LoVo (cell line): Measurements from ENCODE around the gene NKAIN2.
"Not testable (repeated sequence)": the region's sequence is repeated elsewhere in the genome, so short reads cannot be mapped to it uniquely, and the experiment has no call there.

ENCODE experiments used
- DNase-seq: peaks from one replicate; pipeline ENCODE4 v3.0.0-alpha.2; 2016; ENCODE audit warnings: low spot score

Gene NKAIN2

DNA sequence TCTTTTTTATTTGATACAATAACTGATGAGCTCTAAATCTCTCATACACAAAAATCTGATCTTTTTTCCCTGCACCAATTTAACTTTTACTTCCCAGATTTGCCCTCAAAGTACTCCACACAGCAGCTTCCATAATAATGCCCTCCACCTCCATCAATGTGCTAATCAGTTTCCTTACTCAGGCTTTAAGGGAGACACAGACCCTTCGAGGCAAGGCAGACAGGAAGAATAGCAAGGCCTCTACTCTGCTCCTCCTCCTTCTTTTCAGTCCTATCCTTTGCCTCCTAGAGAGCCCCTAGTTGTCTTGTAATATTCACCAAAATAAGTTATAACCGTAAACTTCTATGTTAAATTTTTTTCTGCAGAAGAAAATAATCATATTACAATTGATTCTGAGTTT is 713.7 kb downstream of the NKAIN2 start:
- DNase-seq = no peak

DNA sequence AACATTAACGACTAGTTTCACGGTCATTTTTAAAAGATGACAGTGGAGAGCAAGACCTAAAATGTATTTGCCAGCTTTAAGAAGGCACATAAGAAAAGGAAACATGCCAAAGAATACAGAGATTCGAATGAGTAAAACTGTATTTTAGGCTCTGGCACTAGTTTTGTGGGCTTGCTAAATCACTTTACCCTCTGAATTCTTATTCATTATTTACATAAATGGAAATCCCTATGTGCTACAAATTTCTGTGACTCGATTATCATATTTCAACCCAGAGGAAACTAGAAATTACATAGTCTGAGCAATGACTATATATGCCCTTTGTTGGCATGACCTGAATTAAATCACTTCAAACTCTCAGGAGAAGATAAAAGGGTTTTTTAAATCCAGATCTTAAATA is 716.8 kb downstream of the NKAIN2 start:
- DNase-seq = no peak

- no peak for DNase-seq
Measured at GRCh38 chr6:124522335-124522734, 718.7 kb downstream of the NKAIN2 start.

DNA sequence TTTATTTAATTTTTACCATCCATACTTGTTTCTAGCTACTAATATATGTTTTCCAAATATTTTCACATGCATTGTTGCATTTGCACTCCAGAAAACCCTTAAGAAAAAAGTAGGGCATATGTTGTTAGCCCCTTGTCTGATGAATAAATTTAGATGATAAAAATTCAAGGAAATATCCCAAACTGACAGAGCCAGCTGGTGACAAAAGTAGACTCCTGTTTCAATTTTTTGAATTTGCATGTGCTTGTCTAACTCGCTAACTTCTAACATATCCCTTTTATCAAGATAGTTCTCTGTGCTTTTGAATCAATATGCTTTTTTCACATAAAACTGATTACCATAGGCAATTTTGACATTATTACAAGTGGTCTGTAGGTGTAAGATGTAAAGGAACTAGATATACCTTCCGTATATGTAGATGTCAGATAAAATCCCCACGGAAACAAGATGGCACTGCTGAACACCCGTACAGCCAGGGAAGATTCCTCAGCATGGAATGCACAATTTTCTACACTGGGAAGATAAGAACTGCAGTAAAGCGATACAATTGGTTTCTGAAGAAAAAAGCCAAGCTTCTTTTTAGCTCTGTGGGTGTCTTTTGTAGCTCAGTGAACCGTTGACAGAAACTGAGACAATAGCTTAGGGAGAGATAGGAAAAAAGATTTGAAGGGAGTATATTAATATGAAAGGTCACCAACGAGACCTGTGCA is 721.0 kb downstream of the NKAIN2 start:
- DNase-seq = no peak

- DNase-seq = no peak
Measured at GRCh38 chr6:124530926-124531325, 727.3 kb downstream of the NKAIN2 start.

- DNase-seq = no peak
Measured at GRCh38 chr6:124535299-124535698, 731.6 kb downstream of the NKAIN2 start.

DNA sequence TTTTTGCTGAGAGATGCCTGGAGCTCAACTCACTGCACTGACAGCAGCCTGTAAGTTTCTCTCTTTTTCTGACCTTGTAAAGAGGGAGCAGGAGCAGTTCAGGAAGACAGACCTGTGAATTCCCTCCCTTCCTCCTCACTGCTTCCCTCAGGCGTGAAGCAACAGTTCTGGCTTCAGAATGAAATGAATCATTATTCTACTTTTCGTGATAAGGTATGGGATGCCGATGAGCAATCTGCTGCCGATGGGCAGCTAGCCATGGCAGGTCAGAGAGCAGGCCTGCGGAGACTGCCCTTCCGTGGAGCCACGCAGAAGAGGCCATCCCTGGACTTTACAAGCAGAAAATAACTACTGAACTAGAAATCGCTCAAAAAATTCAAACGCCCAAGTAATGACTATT is 732.1 kb downstream of the NKAIN2 start:
- no peak for DNase-seq

GRCh38 chr6:124536157-124536841 is 732.6 kb downstream of the NKAIN2 start:
- no peak for DNase-seq

GRCh38 chr6:124536842-124537191 is 733.2 kb downstream of the NKAIN2 start:
- no peak for DNase-seq

GRCh38 chr6:124539096-124539495 is 735.4 kb downstream of the NKAIN2 start:
- no peak for DNase-seq

- no peak for DNase-seq
Measured at GRCh38 chr6:124541573-124541972, 737.9 kb downstream of the NKAIN2 start.

GRCh38 chr6:124546601-124547000 is 742.9 kb downstream of the NKAIN2 start:
- DNase-seq = no peak

- DNase-seq = no peak
Measured at GRCh38 chr6:124551711-124552233, 748.1 kb downstream of the NKAIN2 start.

DNA sequence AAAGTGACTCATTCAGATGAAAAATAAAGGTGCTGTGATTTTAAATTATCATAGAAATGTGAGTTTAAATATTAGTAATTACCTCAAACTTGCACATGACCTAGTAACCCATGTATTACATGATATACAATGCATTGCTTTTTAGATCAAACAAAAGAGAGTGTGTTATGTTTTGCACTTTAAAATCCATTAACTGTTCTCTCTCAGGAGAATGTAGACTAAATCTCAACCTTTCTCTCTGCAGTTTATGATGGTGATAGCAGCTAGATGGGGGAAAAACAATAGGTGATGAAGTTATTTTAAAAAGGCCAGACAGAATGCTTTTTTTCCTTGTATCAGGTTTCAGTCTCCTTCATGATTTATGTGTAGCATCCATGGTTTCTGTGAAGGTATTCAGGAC is 754.2 kb downstream of the NKAIN2 start:
- no peak for DNase-seq

- DNase-seq = not testable (repeated sequence)
Measured at GRCh38 chr6:124560078-124560477, 756.4 kb downstream of the NKAIN2 start.

GRCh38 chr6:124560873-124561567 is 757.4 kb downstream of the NKAIN2 start:
- no peak for DNase-seq

DNA sequence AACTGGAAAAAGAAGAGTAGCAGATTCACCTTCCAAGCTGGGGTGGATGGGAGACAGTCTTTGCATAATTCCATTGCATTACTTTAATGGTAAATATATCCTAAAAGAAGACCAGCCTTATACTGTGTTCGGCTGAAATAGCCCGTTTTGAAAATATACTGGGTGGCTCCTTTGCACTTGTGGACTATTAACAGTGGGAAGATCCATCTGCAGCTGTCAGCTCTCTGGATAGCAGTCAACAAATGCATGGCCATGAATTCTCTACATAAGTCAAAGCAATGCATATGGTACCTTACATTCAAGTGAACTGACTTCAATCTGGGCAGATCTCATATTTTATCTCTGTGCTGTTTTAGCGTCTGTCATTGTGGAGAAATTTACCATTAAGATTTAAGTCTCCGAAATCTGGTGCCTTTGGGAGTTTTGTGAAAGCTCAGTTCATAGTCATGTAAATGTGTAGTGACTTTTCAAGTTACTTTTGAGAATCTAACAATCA is 758.0 kb downstream of the NKAIN2 start:
- DNase-seq = no peak

- DNase-seq = not testable (repeated sequence)
Measured at GRCh38 chr6:124564125-124564524, 760.5 kb downstream of the NKAIN2 start.

GRCh38 chr6:124567401-124567800 is 763.7 kb downstream of the NKAIN2 start:
- no peak for DNase-seq

DNA sequence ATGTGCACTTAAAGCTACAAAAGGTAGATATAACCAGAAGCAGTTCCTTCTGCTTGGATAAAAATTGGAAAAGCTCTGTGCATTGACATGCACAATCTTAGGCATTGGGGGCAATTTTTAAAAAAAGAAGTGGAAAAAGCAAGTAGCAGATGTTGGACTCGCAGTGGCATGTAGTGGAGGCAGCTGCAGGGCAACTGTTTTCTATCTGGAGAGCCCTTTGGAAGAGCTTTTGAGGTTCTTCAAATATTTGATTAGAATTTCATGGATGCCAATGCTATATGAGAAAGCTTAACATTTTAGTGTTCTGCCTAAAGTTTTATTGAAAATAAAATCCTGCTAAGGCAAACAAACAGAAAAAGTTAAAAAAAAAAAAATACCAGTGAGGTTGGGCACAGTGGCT is 770.3 kb downstream of the NKAIN2 start:
- no peak for DNase-seq

DNA sequence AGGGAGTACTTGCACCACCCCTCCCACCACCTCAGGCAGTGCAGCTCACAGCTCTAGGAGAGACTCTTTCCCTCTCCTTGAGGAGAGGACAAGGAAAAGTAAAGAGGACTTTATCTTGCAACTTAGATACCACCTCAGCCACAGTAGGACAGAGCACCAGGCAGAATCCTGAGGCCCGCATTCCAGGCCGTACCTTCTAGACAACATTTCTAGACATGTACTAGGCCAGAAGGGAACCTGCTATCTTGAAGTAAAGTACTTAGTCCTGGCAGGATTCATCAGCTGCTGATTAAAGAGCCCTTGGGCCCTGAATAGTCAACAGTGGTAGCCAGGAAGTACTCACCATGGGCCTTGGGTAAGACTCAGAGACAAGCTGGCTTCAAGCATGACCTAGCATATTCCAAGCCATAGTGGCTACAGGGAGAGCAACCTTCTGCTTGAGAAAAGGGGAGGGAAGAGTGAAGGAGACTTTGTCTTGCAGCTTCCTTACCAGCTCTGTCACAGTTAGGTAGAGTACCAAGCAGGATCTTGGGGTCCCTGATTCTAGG is 774.1 kb downstream of the NKAIN2 start:
- DNase-seq = no peak

DNA sequence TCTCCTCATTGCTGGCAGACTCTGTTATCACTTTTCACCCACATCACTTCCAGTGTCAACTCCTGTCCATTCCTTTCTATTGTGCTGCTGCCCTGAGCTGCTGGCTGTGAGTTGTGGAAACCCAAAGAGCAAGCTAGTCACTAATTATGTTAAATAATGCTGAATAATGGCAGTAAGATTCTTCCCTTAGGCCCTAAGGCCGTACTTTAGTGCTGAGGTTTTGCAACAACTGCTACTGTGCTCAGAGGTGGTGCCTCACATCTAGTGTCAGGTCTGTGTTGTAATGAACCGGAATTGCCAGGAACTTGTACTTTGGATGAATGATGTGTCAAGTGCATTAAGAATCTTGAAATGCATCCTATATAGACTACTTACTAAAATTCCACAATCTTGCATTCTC is 786.3 kb downstream of the NKAIN2 start:
- no peak for DNase-seq

DNA sequence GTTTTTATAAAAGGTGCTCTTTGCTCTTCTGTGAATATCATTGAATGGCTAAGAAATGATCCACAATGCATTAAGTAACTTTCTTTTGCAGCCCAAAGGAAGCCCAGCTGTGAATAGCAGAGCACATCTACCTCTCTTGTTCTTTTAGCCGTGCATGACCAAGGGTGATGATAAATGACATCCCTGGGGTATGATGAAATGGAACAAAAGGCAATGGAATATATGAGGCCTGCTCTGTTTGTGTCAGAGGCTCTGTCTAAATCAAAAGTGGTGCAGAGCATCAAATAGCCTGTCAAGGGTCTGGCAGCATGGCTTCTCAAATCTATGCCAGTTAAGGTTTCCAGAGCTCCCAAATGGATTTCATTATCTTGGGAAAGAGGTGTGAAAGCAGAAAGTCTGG is 796.0 kb downstream of the NKAIN2 start:
- DNase-seq = no peak
